Esophagus muscularis mucosa (tissue), 4 donors: ENCODE data around the gene FOXN1. TPM values are rescaled to one million over a fixed set of nuclear protein-coding genes. Genes with fewer than 3 reads are reported as not detected.
"Not testable (repeated sequence)": the region's sequence is repeated elsewhere in the genome, so short reads cannot be mapped to it uniquely, and the experiment has no call there.

Source experiments
- DNase-seq: peaks from one replicate; pipeline ENCODE4 v3.0.0-alpha.2; 2017; ENCODE audit errors: extremely low spot score
- H3K27ac ChIP-seq, 4 donors: fragments of 200-600 bp; sonication (generic); replicated peaks in 1 of 4; 1 replicate in 3 of 4; 2 replicates in 1 of 4; pipeline ENCODE4 v1.5.1; 2016 to 2019; ENCODE audit warnings: mild to moderate bottlenecking in 1 of 4
- H3K27me3 ChIP-seq, 4 donors: fragments of 200-600 bp; sonication (generic); one replicate each; pipeline versions ENCODE4 v1.5.1 to v1.6.0; 2016 to 2019
- H3K36me3 ChIP-seq, 4 donors: fragments of 200-600 bp; sonication (generic); one replicate each; pipeline ENCODE4 v1.5.1; 2016 to 2019
- H3K4me1 ChIP-seq, 4 donors: fragments of 200-600 bp; sonication (generic); one replicate each; pipeline ENCODE4 v1.5.1; 2016 to 2019
- H3K4me3 ChIP-seq, 4 donors: fragments of 200-600 bp; sonication (generic); 1 replicate in 2 of 4; 2 replicates in 2 of 4; pipeline ENCODE4 v1.5.1; 2016 to 2019; ENCODE audit warnings: mild to moderate bottlenecking in 4 of 4, moderate library complexity in 1 of 4
- H3K9me3 ChIP-seq, 4 donors: fragments of 200-600 bp; sonication (generic); 1 replicate in 3 of 4; 2 replicates in 1 of 4; pipeline ENCODE4 v1.5.1; 2016 to 2019
- CTCF ChIP-seq, 3 experiments: fragments of 200-600 bp in 2 of 3; fragments of 450-650 bp in 1 of 3; sonication (generic) in 2 of 3; IDR thresholded peaks; one replicate each; pipeline ENCODE4 v1.5.1; 2017 to 2019; ENCODE audit warnings: antibody characterized with exemption in 3 of 3, mild to moderate bottlenecking in 2 of 3, moderate library complexity in 1 of 3
- EP300 ChIP-seq: sonication (generic); formaldehyde crosslinking; IDR thresholded peaks from one replicate; pipeline ENCODE4 v1.6.1; 2017; ENCODE audit warnings: antibody characterized with exemption
- POLR2A ChIP-seq: fragments of 450-650 bp; IDR thresholded peaks from one replicate; pipeline ENCODE4 v1.6.1; 2017; ENCODE audit warnings: antibody characterized with exemption, moderate library complexity, mild to moderate bottlenecking, low read depth
- POLR2AphosphoS5 ChIP-seq, 2 donors: sonication (generic); formaldehyde crosslinking; IDR thresholded peaks; one replicate each; pipeline ENCODE4 v1.6.1; 2017; ENCODE audit warnings: antibody characterized with exemption in 2 of 2
- WGBS: methylation state at CpG from one replicate; pipeline ENCODE4 v1.1.5; 2018; 5-methylcytosine and 5-hydroxymethylcytosine counted together
- intact Hi-C: fragments of 100-400 bp; cut with DNase I; formaldehyde crosslinking; loops from one replicate; pipeline ENCODE4 v1.15.1; 2023
- total RNA-seq, 4 donors: library from RNA; depleted of rRNA; stranded (reverse); fragments of >200 nt; gene quantifications; one replicate each; pipeline versions ENCODE4 v1.1.0 to v1.2.1, GENCODE V29; 2016

Gene FOXN1
- total RNA-seq, 4 donors from 2014 or later = not detected

DNA sequence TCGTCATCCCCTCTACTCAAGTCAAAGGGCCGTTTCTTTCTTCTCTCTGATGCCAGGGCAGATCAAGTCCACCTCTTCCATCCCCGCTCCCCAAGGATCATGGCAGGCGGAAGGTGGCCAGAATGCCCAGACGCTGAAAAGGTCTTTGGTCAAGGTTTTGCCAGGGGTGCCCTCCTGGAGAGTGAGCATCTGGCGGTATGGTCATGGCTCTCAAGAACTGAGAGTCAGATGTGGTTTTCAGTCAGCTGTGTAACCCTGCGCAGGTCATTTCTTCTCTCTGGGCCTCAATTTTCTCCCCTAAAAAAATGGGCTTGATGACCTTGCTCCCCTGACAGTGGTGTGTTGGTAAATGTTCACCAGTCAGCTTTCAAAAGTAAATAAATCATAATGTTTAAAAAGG is 12.4 kb downstream of the FOXN1 start:
- Histone ChIP-seq H3K9me3 (no peaks in the 10 kb centered on the region), H3K4me1 (no peaks in the 10 kb centered on the region), H3K27me3 (peaks cover 0 to 12% (median 0%) of the 10 kb centered on the region in 4 donors), H3K27ac (no peak overlapping the region), H3K36me3 (no peaks in the 10 kb centered on the region), H3K4me3 (no peak overlapping the region)
- TF ChIP-seq CTCF (IDR thresholded peaks at IDR 0.05) (no peak), EP300 (no peak), POLR2A (no peak), POLR2AphosphoS5 (IDR thresholded peaks at IDR 0.05) (no peak)
- WGBS = 80% methylated on average over 6 of the region's 7 CpGs
- intact Hi-C loops = no loop called here
- DNase-seq = no peak

GRCh38 chr17:28519236-28519635 is 13.1 kb downstream of the FOXN1 start:
- Histone ChIP-seq H3K4me1 (no peaks in the 10 kb centered on the region), H3K27me3 (peaks cover 0 to 6% (median 0%) of the 10 kb centered on the region in 4 donors), H3K27ac (no peak overlapping the region), H3K4me3 (no peak overlapping the region), H3K36me3 (no peaks in the 10 kb centered on the region), H3K9me3 (no peaks in the 10 kb centered on the region)
- TF ChIP-seq POLR2A (no peak), POLR2AphosphoS5 (IDR thresholded peaks at IDR 0.05) (no peak), CTCF (IDR thresholded peaks at IDR 0.05) (no peak), EP300 (no peak)
- DNase-seq = no peak
- 74% methylated on average over 5 of the region's 5 CpGs for WGBS
- intact Hi-C loops = no loop called here

DNA sequence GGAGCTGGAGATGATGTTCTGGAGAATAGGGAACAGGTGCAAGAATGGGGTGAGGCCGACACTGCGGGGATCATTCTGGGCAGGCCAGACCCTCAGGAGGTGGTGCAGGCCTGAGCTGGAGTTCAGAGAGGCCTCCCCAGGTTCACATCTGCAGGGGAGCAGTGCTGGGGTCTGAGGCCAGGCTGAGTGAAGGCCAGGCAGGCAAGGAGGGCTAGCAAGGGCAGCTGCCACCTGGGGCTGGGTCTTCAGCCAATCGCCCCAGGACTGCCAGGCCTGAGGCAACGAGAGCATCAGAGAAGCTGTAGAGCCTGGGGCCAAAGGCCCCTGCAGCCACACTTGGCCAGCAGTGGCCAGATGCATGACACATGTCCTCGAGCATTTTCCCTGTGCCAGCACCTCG is 14.5 kb downstream of the FOXN1 start:
- intact Hi-C loops = no loop called here
- H3K4me1 ChIP-seq = peaks cover 0 to 7% (median 7%) of the 10 kb centered on the region in 4 donors
- H3K27me3 ChIP-seq = no peaks in the 10 kb centered on the region
- H3K9me3 ChIP-seq = no peaks in the 10 kb centered on the region
- no peak for TF ChIP-seq EP300
- no peak for TF ChIP-seq POLR2AphosphoS5 (IDR thresholded peaks at IDR 0.05)
- TF ChIP-seq CTCF (IDR thresholded peaks at IDR 0.05) = no peak
- no peak for TF ChIP-seq POLR2A
- H3K36me3 ChIP-seq = no peaks in the 10 kb centered on the region
- H3K27ac ChIP-seq = no peak overlapping the region
- no peak overlapping the region for H3K4me3 ChIP-seq
- DNase-seq = no peak
- WGBS = 85% methylated on average over 3 of the region's 6 CpGs

- Histone ChIP-seq H3K4me1 (peaks cover 0 to 7% (median 7%) of the 10 kb centered on the region in 4 donors), H3K4me3 (no peak overlapping the region), H3K27me3 (no peaks in the 10 kb centered on the region), H3K9me3 (no peaks in the 10 kb centered on the region), H3K36me3 (no peaks in the 10 kb centered on the region), H3K27ac (no peak overlapping the region)
- TF ChIP-seq CTCF (IDR thresholded peaks at IDR 0.05) = no peak
- no peak for TF ChIP-seq POLR2AphosphoS5 (IDR thresholded peaks at IDR 0.05)
- intact Hi-C loops = no loop called here
- no peak for DNase-seq
- 67% methylated on average over 5 of the region's 21 CpGs for WGBS
Measured at GRCh38 chr17:28521311-28522085, 15.3 kb downstream of the FOXN1 start.

DNA sequence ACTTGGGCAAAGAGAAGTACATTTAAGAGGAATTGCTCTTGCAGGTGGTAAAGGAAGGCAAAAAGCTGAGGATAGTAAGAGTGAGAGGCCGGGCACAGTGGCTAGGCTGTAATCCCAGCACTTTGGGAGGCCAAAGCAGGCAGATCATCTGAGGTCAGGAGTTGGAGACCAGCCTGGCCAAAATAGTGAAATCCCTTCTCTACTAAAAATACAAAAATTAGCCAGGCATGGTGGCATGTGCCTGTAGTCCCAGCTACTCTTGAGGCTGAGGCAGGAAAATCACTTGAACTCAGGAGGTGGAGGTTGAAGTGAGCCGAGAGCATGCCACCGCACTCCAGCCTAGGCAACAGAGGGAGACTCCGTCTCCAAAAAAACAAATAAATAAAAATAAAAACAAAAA is 16.1 kb downstream of the FOXN1 start:
- intact Hi-C loops, DNase-seq, H3K4me1 ChIP-seq, H3K4me3 ChIP-seq, H3K36me3 ChIP-seq, H3K9me3 ChIP-seq, H3K27me3 ChIP-seq, H3K27ac ChIP-seq: not testable (repeated sequence)
- 91% methylated on average over 4 of the region's 4 CpGs for WGBS
